ENCODE measurements around the gene SOCS1. TPM values are rescaled to one million over a fixed set of nuclear protein-coding genes. Genes with fewer than 3 reads are reported as not detected.

Gene SOCS1
- polyA plus RNA-seq, 2 of the 4 experiments (the other 2 are of a cell fraction) = 0.16 to 0.26 TPM

DNA sequence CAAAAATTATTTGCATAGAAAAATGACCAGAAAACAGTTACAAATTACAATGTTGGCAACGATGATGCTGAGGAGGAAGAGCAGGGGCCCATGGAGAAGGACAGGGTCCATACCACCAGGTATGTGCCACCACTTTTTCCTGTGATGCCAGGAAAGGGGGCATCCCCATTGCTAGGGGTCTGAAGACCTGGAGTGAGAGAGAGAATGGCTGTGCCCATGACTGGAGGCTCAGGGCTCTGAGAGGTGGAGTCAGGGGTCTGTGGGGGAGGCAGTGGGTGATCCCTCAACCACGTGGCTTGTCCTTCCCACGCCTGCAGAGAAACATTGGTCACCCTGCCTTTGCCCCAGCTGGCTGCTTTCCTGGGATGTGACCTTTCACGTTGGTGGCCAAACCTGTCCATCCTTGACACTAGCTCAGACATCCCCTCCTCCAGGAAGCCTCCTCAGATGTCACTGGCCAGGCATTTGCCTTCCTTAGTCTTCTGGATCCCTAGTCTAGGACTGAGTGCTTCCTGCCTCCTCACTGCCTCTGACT is 51.4 kb downstream of the SOCS1 start:
- TF ChIP-seq SMC3 (IDR thresholded peaks at IDR 0.05) = no peak
- no peak for TF ChIP-seq MYC (IDR thresholded peaks at IDR 0.05; ENCODE audit: borderline replicate concordance, low read length)
- no peak for TF ChIP-seq HEYL (CRISPR knock-in tag; IDR thresholded peaks at IDR 0.05)
- no peak for TF ChIP-seq CHD4 (IDR thresholded peaks at IDR 0.05; ENCODE audit: borderline replicate concordance)
- TF ChIP-seq, protein P1, sequence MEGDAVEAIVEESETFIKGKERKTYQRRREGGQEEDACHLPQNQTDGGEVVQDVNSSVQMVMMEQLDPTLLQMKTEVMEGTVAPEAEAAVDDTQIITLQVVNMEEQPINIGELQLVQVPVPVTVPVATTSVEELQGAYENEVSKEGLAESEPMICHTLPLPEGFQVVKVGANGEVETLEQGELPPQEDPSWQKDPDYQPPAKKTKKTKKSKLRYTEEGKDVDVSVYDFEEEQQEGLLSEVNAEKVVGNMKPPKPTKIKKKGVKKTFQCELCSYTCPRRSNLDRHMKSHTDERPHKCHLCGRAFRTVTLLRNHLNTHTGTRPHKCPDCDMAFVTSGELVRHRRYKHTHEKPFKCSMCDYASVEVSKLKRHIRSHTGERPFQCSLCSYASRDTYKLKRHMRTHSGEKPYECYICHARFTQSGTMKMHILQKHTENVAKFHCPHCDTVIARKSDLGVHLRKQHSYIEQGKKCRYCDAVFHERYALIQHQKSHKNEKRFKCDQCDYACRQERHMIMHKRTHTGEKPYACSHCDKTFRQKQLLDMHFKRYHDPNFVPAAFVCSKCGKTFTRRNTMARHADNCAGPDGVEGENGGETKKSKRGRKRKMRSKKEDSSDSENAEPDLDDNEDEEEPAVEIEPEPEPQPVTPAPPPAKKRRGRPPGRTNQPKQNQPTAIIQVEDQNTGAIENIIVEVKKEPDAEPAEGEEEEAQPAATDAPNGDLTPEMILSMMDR (IDR thresholded peaks at IDR 0.05) = no peak
- TF ChIP-seq NPAS2 (CRISPR knock-in tag; IDR thresholded peaks at IDR 0.05; ENCODE audit: borderline replicate concordance) = no peak
- TF ChIP-seq FOSB (CRISPR knock-in tag; IDR thresholded peaks at IDR 0.05) = no peak
- TF ChIP-seq RARB (CRISPR knock-in tag; IDR thresholded peaks at IDR 0.05) = no peak
- no peak for TF ChIP-seq JUN (IDR thresholded peaks at IDR 0.05)
- TF ChIP-seq BHLHE40 (IDR thresholded peaks at IDR 0.05; ENCODE audit: low read depth, low read length) = no peak
- no peak for TF ChIP-seq FOXS1 (CRISPR knock-in tag; IDR thresholded peaks at IDR 0.05)
- TF ChIP-seq, protein P2, sequence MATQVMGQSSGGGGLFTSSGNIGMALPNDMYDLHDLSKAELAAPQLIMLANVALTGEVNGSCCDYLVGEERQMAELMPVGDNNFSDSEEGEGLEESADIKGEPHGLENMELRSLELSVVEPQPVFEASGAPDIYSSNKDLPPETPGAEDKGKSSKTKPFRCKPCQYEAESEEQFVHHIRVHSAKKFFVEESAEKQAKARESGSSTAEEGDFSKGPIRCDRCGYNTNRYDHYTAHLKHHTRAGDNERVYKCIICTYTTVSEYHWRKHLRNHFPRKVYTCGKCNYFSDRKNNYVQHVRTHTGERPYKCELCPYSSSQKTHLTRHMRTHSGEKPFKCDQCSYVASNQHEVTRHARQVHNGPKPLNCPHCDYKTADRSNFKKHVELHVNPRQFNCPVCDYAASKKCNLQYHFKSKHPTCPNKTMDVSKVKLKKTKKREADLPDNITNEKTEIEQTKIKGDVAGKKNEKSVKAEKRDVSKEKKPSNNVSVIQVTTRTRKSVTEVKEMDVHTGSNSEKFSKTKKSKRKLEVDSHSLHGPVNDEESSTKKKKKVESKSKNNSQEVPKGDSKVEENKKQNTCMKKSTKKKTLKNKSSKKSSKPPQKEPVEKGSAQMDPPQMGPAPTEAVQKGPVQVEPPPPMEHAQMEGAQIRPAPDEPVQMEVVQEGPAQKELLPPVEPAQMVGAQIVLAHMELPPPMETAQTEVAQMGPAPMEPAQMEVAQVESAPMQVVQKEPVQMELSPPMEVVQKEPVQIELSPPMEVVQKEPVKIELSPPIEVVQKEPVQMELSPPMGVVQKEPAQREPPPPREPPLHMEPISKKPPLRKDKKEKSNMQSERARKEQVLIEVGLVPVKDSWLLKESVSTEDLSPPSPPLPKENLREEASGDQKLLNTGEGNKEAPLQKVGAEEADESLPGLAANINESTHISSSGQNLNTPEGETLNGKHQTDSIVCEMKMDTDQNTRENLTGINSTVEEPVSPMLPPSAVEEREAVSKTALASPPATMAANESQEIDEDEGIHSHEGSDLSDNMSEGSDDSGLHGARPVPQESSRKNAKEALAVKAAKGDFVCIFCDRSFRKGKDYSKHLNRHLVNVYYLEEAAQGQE (IDR thresholded peaks at IDR 0.05) = no peak
- Histone ChIP-seq H3K4me3 (no peak overlapping the region), H3K9me3 (peaks cover 11% of the 10 kb centered on the region), H3K4me1 (peaks cover 15% of the 10 kb centered on the region), H3K4me2 (no peak overlapping the region), H3K27ac (no peak overlapping the region)
- ChIA-PET POLR2A (no interaction called here), CTCF (interaction anchor here (0.6 to 1.7 kb wide), 2 partner anchors 17 to 1554 kb away, joined by 3 to 4 read pairs; no protein-coding TSS in a partner anchor)
- 38% methylated on average over 4 of the region's 4 CpGs for WGBS (ENCODE audit: missing lambda C conversion rate)
- DNase-seq (ENCODE audit: low read depth in 1 of 2, low spot score in 1 of 2) (no peak), ATAC-seq (no peak), FAIRE-seq (no peak)

Small RNAs within 50 kb of the gene (small RNA-seq; reads per million reads assigned to genes)
- gene RF00554 = 0 reads per million in 6 experiments

Other genes starting within 250 kb of the SOCS1 start
- gene TNP2, start 13.1 kb upstream of the SOCS1 start, polyA plus RNA-seq (2011; rRNA removed) = not detected in 2 replicates
- gene TNP2, start 13.1 kb upstream of the SOCS1 start, polyA plus RNA-seq (2017; fragmentation: RNase III; extraction: RNeasy Plus Mini Kit Qiagen cat#74134 plus additional on column Dnase treatment) = not detected in 3 replicates
- gene PRM3, start 17.4 kb upstream of the SOCS1 start, polyA plus RNA-seq (2011; rRNA removed) = not detected in 2 replicates
- not detected in 3 replicates for gene PRM3, start 17.4 kb upstream of the SOCS1 start, polyA plus RNA-seq (2017; fragmentation: RNase III; extraction: RNeasy Plus Mini Kit Qiagen cat#74134 plus additional on column Dnase treatment)
- gene PRM2, start 20.3 kb upstream of the SOCS1 start, polyA plus RNA-seq (2011; rRNA removed) = not detected in 2 replicates
- gene PRM2, start 20.3 kb upstream of the SOCS1 start, polyA plus RNA-seq (2017; fragmentation: RNase III; extraction: RNeasy Plus Mini Kit Qiagen cat#74134 plus additional on column Dnase treatment) = not detected in 3 replicates
- not detected in 2 replicates for gene PRM1, start 25.1 kb upstream of the SOCS1 start, polyA plus RNA-seq (2011; rRNA removed)
- not detected in 3 replicates for gene PRM1, start 25.1 kb upstream of the SOCS1 start, polyA plus RNA-seq (2017; fragmentation: RNase III; extraction: RNeasy Plus Mini Kit Qiagen cat#74134 plus additional on column Dnase treatment)
- 20.3 and 24.2 TPM in 2 replicates for gene RMI2, start 89.3 kb upstream of the SOCS1 start, polyA plus RNA-seq (2011; rRNA removed)
- gene RMI2, start 89.3 kb upstream of the SOCS1 start, polyA plus RNA-seq (2017; fragmentation: RNase III; extraction: RNeasy Plus Mini Kit Qiagen cat#74134 plus additional on column Dnase treatment) = 23.3 to 27.7 TPM (median 26.9 TPM) in 3 replicates